Stimulated activated CD8-positive, alpha-beta memory T cell treated with anti-CD3 and anti-CD28 coated beads, Interleukin-7, amount 100 ng/mL, for 4 hours (primary cell): ENCODE data around the gene TBC1D7.

ENCODE experiments used
- DNase-seq, 2 donors: peaks; one replicate each; pipeline ENCODE4 v3.0.0-alpha.2; 2020; ENCODE audit warnings: low read depth in 2 of 2

Gene TBC1D7

GRCh38 chr6:13319891-13320564 is 8.3 kb downstream of the TBC1D7 start:
- no peak for DNase-seq

- no peak for DNase-seq
Observed at GRCh38 chr6:13318821-13319220, 9.5 kb downstream of the TBC1D7 start.

GRCh38 chr6:13315896-13316295 is 12.4 kb downstream of the TBC1D7 start:
- no peak for DNase-seq

- no peak for DNase-seq
Observed at GRCh38 chr6:13314806-13315205, 13.5 kb downstream of the TBC1D7 start.

GRCh38 chr6:13311155-13311554 is 17.2 kb downstream of the TBC1D7 start:
- no peak for DNase-seq

- no peak for DNase-seq
Observed at GRCh38 chr6:13308332-13308731, 20.0 kb downstream of the TBC1D7 start.

GRCh38 chr6:13307508-13307995 is 20.8 kb downstream of the TBC1D7 start:
- DNase-seq: no peak

GRCh38 chr6:13305791-13306190 is 22.5 kb downstream of the TBC1D7 start:
- no peak for DNase-seq

GRCh38 chr6:13305288-13305687 is 23.0 kb downstream of the TBC1D7 start:
- DNase-seq: no peak

- no peak for DNase-seq
Observed at GRCh38 chr6:13304580-13305260, 23.6 kb downstream of the TBC1D7 start.

GRCh38 chr6:13304101-13304500 is 24.2 kb downstream of the TBC1D7 start:
- no peak for DNase-seq

GRCh38 chr6:13303668-13304017 is 24.7 kb downstream of the TBC1D7 start:
- no peak for DNase-seq

- DNase-seq: peak; percentile 9 to 26
Observed at GRCh38 chr6:13302751-13303667, 25.3 kb downstream of the TBC1D7 start.

- no peak for DNase-seq
Observed at GRCh38 chr6:13302291-13302690, 26.0 kb downstream of the TBC1D7 start.

- no peak for DNase-seq
Observed at GRCh38 chr6:13300643-13301590, 27.4 kb downstream of the TBC1D7 start.

- no peak for DNase-seq
Observed at GRCh38 chr6:13299918-13300317, 28.4 kb downstream of the TBC1D7 start.

- no peak for DNase-seq
Observed at GRCh38 chr6:13299403-13299821, 28.9 kb downstream of the TBC1D7 start.

GRCh38 chr6:13298446-13298845 is 29.9 kb downstream of the TBC1D7 start:
- no peak for DNase-seq

- no peak for DNase-seq
Observed at GRCh38 chr6:13297391-13297790, 30.9 kb downstream of the TBC1D7 start.

GRCh38 chr6:13296536-13296997 is 31.8 kb downstream of the TBC1D7 start:
- no peak for DNase-seq

- DNase-seq: no peak
Observed at GRCh38 chr6:13295576-13295975, 32.8 kb downstream of the TBC1D7 start.
